ENCODE measurements around the gene TMEM82. TPM values are rescaled to one million over a fixed set of nuclear protein-coding genes. Genes with fewer than 3 reads are reported as not detected.

Gene TMEM82
- total and polyA plus RNA-seq, 2 experiments from 2014 or later = 0.42 TPM; not detected in 1

GRCh38 chr1:15702722-15703550, 39.4 kb upstream of the TMEM82 start:
- Histone ChIP-seq H3K9me2 (ENCODE audit: insufficient read depth) (no peaks in the 10 kb centered on the region), H3K4me1 (ENCODE audit: insufficient read depth) (0 out of 2 replicates have a peak, but pooled peaks cover 3% of the 10 kb centered on the region), H4K20me1 (replicated peaks; ENCODE audit: insufficient read depth) (peaks cover 4% of the 10 kb centered on the region; the same call in 1 of the 2 replicates), H2AFZ (no peak overlapping the region), H3K4me2 (no peak overlapping the region), H3K27me3 (ENCODE audit: insufficient read depth) (no peaks in the 10 kb centered on the region), H3F3A (replicated peaks; ENCODE audit: low read depth) (0 out of 2 replicates have a peak, but pooled peaks cover 8% of the 10 kb centered on the region), H3K4me3 (no peak overlapping the region), H3K36me3 (ENCODE audit: insufficient read depth) (no peaks in the 10 kb centered on the region), H3K79me2 (replicated peaks; ENCODE audit: insufficient read depth) (peaks cover 37% of the 10 kb centered on the region), H3K27ac (ENCODE audit: low read depth) (peak overlapping the region; percentile 91)
- peaks cover 12% of the 10 kb centered on the region for H3K36me3 Mint-ChIP-seq (ENCODE audit: low read depth)
- peaks cover 4% of the 10 kb centered on the region for H3K4me1 Mint-ChIP-seq
- peak; percentile 94 for ATAC-seq
- peak; percentile 36 to 64; a peak in 3 of 4 replicates for TF ChIP-seq CTCF (conservative IDR thresholded peaks at IDR 0.05; ENCODE audit: low read depth in 2 of 2)
- no peak for TF ChIP-seq NANOG (IDR thresholded peaks at IDR 0.05; ENCODE audit: borderline replicate concordance)
- peak overlapping the region; percentile 41; the same call in 1 of the 2 replicates for H3K27ac Mint-ChIP-seq
- no peak overlapping the region for H3K4me3 Mint-ChIP-seq
- H3K9me3 Mint-ChIP-seq = no peaks in the 10 kb centered on the region
- H3K27me3 Mint-ChIP-seq (ENCODE audit: insufficient read depth, low read depth, poor library complexity) = peaks cover 6% of the 10 kb centered on the region
- DNase-seq (ENCODE audit: low spot score) = peak; percentile 58

GRCh38 chr1:15703562-15703961, 38.7 kb upstream of the TMEM82 start:
- Histone ChIP-seq H3K4me2 (no peak overlapping the region), H2AFZ (no peak overlapping the region), H3K9me2 (ENCODE audit: insufficient read depth) (no peaks in the 10 kb centered on the region), H3K4me1 (ENCODE audit: insufficient read depth) (0 out of 2 replicates have a peak, but pooled peaks cover 3% of the 10 kb centered on the region), H3K79me2 (replicated peaks; ENCODE audit: insufficient read depth) (peaks cover 32% of the 10 kb centered on the region), H3K27me3 (ENCODE audit: insufficient read depth) (no peaks in the 10 kb centered on the region), H3K27ac (ENCODE audit: low read depth) (peak overlapping the region; percentile 91), H4K20me1 (replicated peaks; ENCODE audit: insufficient read depth) (peaks cover 4% of the 10 kb centered on the region; the same call in 1 of the 2 replicates), H3K36me3 (ENCODE audit: insufficient read depth) (no peaks in the 10 kb centered on the region), H3F3A (replicated peaks; ENCODE audit: low read depth) (0 out of 2 replicates have a peak, but pooled peaks cover 8% of the 10 kb centered on the region), H3K4me3 (no peak overlapping the region)
- Mint-ChIP-seq H3K4me1 (peaks cover 4% of the 10 kb centered on the region), H3K27me3 (ENCODE audit: insufficient read depth, low read depth, poor library complexity) (peaks cover 6% of the 10 kb centered on the region), H3K9me3 (no peaks in the 10 kb centered on the region), H3K4me3 (no peak overlapping the region), H3K27ac (no peak overlapping the region), H3K36me3 (ENCODE audit: low read depth) (peaks cover 11% of the 10 kb centered on the region)
- peak; percentile 40 for ATAC-seq
- DNase-seq (ENCODE audit: low spot score) = no peak
- TF ChIP-seq POLR2AphosphoS5 (IDR thresholded peaks at IDR 0.05; ENCODE audit: low read depth) (no peak), ETS1 (IDR thresholded peaks at IDR 0.05) (no peak), ZNF331 (CRISPR knock-in tag; IDR thresholded peaks at IDR 0.05; ENCODE audit: low read depth) (no peak), STAT1 (IDR thresholded peaks at IDR 0.05; ENCODE audit: unreplicated experiment) (no peak), NANOG (IDR thresholded peaks at IDR 0.05; ENCODE audit: borderline replicate concordance) (no peak), EZH2phosphoT487 (IDR thresholded peaks at IDR 0.05; ENCODE audit: unreplicated experiment) (no peak), REST (IDR thresholded peaks at IDR 0.05; ENCODE audit: unreplicated experiment) (no peak)

Measured in GM23338 (cell line).